Stimulated activated CD4-positive, alpha-beta T cell treated with anti-CD3 and anti-CD28 coated beads, Interleukin-12 subunit alpha, Interleukin-12 subunit beta, amount 100 ng/mL, for 4 hours (primary cell): ENCODE data around the gene DTNA.
"Not testable (repeated sequence)": the region's sequence is repeated elsewhere in the genome, so short reads cannot be mapped to it uniquely, and the experiment has no call there.

Experiments
- DNase-seq: peaks from one replicate; pipeline ENCODE4 v3.0.0-alpha.2; 2020

Gene DTNA

DNA sequence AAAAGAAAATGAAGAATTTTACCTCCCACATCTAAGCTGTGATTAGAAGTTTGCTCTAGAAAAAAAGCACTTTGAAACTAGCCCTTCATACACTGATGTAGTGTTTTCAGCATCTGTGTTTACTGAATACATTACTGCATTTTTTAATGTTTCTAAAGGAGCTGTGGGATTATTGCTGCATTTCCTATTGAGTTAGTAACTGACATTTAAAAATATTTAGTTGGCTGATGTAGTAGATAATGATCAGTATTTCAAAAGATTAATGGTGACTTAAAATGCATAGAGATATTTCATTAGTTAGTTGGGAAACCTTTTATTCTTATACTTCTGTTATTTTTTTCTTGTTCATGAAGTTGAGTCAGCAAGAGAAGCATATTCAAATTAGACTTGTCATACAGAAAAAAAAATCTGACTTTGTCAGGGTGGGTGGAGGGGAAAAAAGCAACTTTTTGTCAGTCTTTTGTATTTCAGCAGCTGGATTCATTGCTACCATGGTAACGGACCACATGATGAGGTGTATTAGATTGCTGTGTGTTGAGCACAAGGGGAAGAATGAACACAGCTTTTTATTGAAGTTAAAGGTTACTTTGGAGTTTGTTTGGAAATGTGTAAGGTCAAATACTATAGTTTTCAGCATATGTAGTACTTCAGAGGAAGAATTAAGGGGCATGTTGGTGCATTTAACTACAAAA is at the start of gene DTNA:
TSS of gene DTNA (plus strand) at position 549 of the 692 bp plus-strand sequence. CDS start 45,679 bp downstream, outside the sequence.
- no peak for DNase-seq

DNA sequence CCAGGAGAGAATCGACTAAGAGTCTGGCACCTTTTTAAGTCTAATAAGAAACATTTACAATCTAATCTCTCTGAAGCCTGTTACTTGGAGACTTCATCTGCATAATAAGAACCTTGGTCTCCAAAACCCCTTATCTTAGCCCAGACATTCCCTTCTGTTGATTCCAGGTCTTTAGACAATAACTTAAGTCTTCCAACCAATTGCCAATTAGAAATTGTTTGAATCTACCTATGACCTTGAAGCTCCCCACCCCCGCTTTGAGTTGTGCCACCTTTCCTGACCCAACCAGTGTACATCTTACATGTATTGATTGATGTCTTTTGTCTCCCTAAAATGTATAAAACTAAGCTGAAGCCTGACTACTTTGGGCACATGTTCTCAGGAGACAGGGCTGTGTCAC is 49.5 kb upstream of the DTNA start:
- DNase-seq, result no peak

DNA sequence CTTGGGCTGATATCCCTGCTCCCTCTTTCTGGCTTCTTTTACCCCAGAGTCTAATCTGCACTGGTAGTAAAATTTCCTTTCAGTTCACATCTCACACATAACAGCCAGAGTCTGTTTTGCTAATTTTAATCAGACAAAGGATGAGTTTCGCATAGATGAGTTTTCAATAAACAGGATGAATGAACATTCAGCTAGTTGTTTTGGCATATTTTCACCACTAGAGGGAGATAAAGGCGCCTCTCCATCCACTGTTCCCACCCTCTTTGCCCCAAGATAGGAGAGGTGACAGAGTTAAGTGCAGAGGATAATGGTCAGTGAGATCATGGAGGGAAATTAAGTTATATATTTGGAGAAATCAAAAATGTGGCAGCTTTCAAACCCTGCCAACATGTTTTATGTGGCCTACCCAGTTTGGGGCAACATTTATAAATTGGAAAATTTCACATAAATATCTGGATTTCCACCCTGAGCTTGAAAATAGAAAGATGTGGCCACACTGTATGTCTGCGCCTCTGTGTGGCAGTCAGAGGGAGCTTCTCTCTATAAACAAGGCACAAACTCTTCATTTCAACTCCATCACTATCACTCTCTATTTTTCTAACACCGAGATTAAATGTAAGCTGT is 48.5 kb upstream of the DTNA start:
- DNase-seq, result no peak

DNA sequence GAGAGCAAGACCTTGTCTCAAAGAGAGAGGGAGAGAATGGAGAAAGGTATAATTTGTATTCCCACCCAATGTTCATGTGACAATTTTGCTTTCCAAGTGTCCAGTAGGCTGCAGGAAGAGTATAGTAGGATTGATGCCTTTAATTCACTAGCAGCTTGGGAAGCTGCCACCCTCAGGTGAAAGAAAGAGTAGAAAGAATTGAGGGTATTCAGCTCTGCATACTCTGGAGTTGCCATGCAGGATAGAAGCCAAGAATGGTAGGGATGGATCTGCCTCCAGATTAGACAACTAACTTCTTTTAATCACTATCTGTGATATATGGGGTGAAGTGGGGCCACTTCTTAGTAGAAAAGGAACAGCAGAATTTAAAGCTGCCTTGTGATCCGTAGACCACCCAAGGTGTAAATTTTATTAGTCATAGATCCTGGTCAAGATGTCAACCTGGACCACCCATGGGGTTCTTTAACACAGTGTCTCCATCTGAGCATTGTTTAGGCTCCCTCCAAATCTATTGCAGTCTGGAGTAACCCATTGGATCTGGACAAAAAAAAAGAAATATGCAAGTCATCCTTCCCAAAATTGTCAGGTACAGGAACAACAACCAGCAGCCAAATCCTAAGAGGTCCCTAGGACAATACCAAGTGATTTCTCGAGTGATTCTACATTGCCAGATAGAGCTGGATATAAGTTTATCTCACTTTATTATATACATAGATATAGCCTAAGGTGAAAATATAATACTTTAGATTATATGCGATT is 33.1 kb upstream of the DTNA start:
- no peak for DNase-seq

DNA sequence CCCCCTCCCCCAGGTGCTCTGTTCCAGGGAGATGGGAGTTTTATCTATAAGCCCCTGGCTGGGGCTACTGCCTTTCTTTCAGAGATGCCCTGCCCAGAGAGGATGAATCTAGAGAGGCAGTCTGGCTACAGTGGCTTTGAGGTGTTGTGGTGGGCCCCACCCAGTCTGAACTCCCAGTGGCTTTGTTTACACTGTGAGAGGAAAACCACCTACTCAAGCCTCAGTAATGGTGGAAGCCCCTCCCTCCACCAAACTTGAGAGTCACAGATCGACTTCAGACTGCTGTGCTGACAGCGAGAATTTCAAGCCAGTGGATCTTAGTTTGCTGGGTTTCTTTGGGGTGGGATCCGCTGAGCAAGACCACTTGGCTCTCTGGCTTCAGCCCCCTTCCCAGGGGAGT is 20.3 kb upstream of the DTNA start:
- DNase-seq, result not testable (repeated sequence)

DNA sequence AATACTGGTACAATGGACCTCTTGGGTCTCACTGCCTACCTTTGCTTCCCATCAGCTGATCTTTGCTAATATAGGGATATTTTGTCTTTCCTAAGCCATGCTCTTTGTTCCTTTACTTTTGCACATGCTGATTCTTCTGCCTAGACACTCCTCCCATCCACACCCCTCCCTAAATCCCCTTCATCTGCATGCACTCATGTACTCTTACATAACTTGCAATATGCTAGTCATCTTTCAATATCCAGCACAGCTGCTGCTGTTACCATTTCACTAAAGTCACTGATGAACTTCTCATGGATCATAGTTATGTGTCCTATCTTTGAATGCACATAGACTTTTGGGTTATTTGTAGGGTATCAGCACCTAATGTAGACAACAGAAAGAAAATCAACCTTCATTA is 18.5 kb upstream of the DTNA start:
- no peak for DNase-seq

DNA sequence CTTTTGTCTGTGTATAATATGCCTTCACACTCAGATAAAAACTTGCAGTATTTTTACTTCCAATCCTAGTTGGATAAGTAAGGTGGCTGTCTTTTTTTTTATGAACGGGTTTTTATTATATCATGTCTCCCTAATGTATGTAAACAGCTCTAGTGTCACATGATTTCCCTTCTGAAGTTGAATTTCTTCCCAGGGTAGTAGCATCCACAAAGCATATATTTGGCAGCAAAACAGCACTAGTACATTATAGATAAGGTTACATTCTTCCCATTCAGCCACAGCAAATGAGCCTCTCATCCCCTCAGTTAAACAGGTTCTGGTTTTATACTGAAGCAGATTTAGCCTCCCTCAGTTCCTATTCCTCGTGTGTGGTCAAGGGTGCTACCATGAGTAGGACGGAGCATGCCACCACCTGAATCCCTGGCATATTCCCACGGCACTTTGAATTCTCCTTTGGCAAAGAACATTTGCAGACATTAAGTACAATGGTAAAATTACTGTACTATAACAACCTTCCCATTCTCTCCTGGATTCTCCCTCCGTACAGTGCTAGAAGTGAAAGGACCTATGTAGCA is 15.4 kb upstream of the DTNA start:
- no peak for DNase-seq

DNA sequence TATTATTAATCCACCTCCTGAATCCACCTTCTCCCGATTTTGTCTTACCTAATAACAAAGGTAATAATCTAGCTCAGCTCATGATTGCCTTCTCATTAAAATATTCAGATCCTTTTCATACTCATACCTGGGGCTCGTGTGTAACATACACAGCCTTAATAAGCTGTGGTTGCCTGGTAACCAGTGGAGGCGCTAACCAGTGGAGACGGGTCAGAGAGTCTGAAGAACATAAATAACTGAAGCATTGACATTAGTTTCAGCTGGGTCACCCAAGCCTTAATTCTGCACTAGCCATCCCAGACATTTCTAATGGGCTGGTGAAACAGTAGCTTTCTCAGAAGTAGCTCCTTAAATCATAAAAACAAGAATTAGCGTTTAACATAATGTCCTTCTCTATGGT is 14.8 kb upstream of the DTNA start:
- no peak for DNase-seq

DNA sequence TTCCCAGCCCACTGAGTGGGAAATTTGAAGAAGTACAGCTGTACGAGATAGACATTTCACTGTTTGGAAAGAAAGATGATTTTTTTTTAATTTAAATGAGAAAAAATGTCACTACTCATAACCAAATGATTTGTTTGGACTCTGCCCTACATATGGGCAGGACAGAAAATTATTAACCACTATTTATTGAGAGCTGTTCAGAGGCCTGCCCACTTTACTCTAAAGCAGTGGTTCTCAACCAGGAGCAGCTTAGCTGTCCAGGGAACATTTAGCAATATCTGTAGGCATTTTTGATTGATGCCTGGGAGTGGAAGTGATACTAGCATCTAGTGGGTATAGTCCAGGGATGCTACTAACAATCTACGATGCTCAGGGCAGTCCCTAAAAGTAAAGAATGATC is 13.4 kb upstream of the DTNA start:
- no peak for DNase-seq

DNA sequence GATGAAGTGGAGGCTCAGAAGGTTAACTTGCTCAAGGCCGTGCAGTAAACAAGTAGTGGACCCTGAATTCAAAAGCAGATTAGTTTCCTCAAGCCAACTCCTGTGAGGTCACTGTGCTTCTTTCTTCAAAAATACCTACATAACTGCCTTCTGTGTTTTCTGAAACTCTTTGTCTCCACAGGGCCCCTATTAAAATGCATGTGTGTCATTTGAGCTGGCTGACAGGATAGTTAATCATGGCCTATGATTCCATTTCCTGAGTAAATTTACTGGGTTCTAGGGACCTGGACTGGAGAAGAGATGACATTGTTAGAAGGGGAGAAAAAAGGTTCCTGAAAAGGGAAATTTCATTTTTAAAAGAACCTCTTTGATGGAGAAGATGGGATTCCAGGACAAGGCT is 12.9 kb upstream of the DTNA start:
- DNase-seq, result no peak

DNA sequence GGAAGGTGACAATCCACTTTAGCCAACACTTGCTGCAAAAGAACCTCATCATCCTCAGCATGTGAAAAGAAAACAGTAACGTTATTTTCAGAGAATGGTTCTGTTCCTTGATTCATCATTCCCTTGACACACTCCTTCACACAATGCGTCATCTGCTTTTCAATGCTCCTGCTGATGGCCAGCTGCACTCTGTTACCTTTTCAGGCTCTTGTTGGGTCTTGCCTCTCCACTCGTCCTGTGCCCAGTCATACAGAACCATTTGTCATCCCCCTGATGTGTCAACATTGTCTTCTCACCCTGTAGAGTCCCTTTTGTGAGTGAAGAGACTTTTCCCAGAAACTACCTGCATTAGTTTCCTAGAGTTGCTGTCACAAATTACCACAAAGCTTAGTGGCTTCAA is 12.2 kb upstream of the DTNA start:
- no peak for DNase-seq

DNA sequence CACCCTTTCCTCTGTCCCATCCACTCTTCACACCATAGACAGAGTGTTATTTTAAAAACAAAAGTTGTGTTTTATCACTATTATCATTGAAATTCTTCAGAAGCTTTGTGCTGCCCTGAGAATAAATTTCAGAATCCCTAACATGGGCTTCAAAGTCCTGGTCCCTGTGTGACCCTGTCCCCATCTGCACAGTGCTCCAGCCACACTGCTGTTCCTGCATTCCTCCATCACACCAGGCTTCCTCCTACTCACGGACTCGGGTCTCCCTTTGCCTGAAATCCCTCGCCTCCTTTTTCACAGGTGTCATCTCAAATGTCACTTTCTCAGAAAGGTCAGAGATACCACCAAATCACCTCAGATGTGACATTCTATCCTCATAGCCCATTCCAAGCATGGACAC is 8.2 kb upstream of the DTNA start:
- DNase-seq, result no peak

DNA sequence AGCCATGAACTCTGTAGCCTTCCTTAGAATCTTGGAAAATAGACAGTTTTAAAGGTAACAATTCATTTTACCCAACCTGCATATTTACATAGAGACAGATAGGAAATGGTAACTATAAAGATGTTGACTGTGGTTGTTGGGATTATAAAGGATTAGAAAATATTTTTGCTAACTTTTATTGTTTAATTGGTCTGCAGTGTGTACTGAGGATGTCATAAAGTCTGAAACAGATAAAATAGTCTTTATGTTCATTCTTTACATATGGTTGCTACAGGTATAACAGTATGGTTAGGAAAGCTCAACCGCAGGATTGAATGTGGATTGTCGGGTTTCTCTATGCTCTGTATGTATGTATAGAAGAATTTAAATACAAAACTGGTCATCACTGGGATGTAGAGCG is 7.3 kb upstream of the DTNA start:
- DNase-seq, result no peak

DNA sequence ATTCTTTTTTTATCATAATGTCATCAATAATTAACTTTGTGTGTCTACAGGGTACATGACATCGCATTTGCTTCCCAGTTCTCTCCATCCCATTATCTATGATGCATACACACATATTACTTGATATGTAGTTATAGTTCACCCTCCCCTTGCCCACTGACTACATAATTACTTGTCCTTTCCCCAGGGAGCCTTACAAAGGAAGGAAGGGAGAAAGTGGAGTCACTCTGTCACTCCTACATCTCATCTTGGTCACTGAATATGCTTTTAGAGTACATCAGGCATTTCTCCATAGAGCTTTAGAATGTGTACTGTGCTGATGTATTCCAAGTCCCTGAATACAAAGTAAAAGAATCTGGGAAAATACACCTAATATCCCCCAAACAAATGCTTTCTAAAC is 6.0 kb upstream of the DTNA start:
- DNase-seq, result no peak

DNA sequence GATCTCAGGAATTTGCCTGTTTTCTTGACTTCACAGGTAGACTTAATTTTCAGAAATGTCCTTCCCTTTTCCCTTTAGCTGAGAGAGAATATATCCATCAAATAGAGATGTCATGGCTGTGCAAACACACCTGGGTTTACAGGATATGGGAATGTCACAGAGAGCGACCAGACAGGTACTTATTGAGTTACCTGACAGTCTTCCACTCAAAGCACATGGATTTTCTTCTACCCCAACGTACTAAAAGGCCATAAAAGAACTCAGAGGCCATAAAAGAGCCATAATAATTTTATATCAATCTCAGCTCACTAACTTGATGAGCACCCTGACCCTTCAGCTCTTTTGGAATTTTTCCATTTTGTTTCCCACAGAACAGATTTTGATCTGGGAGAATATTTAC is 5.3 kb upstream of the DTNA start:
- DNase-seq, result no peak

DNA sequence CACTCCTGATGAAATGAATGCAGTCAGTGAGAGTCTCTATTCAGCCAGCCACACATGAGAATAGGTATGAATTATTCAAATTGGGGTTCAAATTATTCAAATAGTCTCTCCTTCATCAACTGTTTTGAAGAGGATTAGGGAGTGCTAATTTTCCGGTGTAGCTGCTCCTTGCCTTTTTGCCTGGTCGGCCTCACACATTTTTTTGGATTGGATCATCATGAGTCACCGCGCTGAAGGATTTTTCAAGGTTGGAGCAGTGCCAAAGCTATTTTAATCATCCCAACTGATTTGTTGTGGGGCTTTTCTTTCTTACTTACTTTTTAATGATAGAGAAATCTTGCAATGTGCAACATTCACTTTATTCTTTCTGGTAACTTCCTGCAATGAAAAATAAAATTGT is 2.4 kb upstream of the DTNA start:
- DNase-seq, result no peak

DNA sequence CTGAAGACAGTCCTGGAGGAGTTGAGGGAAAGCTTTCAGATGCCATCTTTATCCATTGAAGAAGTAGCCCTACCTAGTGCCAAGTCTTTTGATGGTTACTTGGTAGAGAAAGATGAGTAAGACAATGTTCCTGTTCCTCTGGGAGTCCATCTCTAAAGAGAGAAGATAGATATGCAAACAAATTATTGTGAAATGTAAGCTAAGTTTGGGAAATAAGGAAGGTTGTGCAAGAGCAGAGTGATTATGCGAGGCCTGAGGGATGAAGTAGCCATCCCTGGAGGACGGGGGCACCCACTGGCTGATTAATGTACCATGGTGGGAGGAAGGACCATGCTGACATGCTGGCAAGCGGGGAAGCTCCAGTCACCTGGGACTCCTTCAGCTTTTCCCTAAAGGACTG is 994 bp upstream of the DTNA start:
- DNase-seq, result no peak

DNA sequence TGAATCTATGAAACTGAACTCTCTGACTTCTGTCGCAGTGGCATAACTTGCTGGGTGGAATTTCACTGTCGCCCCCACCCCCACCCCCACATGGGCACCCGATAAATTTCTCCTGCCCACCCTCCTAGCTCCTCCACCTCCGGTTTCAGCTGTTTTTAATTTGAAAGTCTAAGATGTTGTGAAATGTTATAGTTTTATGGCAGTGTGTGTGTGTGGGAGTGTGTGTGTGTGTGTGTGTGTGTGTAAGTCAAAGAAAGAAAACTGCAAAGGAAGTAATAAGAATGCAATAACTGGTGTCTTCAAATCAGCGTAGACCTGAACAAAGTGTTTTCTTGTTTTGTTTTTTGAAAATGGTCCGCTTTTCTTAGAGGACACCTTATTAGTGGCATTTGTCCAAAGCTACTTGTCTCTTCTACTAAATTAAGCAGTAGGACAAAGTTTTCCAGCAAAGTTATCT is 388 bp downstream of the DTNA start:
- DNase-seq, result no peak

DNA sequence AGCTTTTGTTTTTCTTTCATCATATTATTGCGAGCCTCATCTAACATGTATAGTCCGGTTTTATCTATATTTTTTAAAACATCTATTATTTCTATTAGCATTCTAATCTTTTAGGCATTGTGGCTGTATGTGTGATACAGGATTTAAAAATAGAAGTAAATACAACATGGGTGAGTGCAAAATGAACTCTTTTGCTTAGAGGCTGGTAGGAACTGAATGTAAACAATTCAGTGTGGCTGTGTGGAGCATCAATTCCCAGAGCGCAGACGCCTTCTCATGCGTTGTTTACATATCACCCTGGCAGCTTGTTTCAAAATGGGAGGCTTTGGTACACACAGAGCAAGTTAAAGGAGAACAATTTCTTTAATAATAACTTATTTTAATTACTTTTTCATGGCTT is 836 bp downstream of the DTNA start:
- DNase-seq, result no peak

DNA sequence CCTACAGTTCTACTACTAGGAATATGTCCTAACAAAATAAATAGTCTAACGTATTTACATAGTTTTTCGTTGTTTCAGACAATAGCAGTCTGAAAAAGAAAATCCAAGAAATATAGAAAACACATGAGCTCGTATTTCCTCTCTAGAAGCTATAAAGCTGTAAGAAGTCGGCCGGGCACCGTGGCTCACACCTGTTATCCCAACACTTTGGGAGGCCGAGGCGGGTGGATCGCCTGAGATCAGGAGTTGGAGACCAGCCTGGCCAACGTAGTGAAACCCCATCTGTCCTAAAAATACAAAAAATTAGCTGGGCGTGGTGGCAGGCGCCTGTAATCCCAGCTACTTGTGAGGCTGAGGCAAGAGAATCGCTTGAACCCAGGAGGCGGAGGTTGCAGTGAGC is 6.0 kb downstream of the DTNA start:
- DNase-seq, result not testable (repeated sequence)

DNA sequence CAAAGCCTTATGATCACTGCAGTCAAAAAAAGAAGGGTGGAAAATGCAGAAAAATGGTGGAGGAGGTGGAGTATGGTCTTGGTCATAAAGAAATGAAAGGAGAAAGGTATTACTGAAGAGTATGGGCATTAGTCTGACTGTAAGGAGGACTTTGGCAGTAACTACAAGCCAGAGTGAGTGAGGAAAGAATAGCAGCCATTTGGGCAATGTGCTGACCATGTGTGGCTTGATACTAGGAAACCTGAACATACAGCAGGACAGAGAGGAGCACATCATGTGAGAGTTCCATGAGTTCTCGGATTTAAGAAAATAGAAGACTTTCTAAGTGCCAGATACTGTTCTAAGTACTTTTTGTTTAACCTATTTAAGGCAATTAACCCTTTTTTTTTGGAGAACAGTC is 8.5 kb downstream of the DTNA start:
- DNase-seq, result no peak

DNA sequence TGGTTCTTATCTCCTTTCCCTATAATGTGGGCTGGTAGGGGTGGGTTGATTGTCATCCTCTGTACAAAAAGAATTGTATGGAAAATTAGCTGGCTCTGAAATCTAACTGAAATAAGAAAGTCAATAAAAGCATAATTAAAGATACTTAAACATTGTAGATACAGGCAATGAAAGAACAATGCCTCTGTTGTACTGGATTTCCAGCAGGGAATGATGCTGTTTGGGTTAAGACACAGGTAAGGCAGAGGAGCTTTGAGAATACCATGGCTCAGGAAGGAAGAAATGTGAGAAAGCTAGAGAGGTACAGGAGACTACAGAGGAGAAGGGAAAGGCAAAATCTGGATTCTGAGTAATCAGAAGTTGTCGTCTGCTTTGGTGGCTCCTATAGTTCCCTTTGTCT is 10.1 kb downstream of the DTNA start:
- DNase-seq, result no peak

DNA sequence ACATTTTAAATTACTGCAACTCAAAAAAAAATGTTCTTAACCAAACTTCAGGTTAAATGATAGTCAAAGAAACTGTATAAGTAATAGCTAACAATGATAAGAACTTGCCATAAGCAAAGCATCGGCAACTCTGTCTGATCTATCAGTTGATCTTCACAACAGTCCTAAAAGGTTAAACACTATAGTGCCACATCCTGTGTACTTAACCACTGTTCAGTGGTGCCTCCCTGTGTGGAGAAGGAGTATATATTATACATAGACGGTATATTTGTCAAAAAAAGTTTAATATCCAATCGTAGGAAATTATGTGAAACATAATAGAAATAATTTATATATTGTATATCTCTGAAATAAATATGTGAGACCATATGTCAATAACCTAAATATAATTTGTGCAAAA is 13.0 kb downstream of the DTNA start:
- no peak for DNase-seq

DNA sequence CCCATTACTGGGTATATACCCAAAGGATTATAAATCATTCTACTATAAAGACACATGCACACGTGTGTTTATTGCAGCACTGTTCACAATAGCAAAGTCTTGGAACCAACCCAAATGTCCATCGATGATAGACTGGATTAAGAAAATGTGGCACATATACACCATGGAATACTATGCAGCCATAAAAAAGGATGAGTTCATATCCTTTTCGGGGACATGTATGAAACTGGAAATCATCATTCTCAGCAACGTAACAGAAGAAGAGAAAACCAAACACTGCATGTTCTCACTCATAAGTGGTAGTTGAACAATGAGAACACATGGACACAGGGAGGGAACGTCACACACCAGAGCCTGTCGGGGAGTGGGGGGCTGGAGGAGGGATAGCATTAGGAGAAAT is 15.6 kb downstream of the DTNA start:
- DNase-seq, result not testable (repeated sequence)
